CD4-positive, alpha-beta T cell treated with Interferon gamma for 1 hour (primary cell): Measurements from ENCODE around the gene NAV3.
"Not testable (repeated sequence)": the region's sequence is repeated elsewhere in the genome, so short reads cannot be mapped to it uniquely, and the experiment has no call there.

Source experiments
- DNase-seq: peaks from one replicate; pipeline ENCODE4 v3.0.0-alpha.2; 2020

NAV3 gene

DNA sequence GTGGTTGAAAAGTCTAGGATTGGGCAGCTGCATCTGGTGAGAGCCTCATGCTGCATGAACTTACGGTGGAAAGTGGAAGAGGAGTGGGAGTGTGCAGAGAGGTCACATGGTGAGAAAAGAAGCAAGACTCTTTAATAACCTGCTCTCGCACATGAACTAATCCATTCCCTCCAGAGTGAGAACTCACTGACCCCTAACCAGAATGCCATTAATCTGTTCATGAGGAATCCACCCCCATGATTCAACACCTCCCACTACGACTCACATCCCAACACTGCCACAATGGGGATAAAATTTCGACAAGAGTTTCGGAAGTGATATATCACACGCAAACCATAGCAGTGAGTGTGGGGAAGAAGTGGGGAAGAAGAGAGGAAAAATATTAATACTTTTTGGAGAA, 377.4 kb downstream of the NAV3 start:
- no peak for DNase-seq

- no peak for DNase-seq
Observed at GRCh38 chr12:78209846-78210505, 379.3 kb downstream of the NAV3 start.

- DNase-seq, result no peak
Observed at GRCh38 chr12:78210506-78210860, 379.8 kb downstream of the NAV3 start.

- no peak for DNase-seq
Observed at GRCh38 chr12:78210894-78211302, 380.2 kb downstream of the NAV3 start.

DNA sequence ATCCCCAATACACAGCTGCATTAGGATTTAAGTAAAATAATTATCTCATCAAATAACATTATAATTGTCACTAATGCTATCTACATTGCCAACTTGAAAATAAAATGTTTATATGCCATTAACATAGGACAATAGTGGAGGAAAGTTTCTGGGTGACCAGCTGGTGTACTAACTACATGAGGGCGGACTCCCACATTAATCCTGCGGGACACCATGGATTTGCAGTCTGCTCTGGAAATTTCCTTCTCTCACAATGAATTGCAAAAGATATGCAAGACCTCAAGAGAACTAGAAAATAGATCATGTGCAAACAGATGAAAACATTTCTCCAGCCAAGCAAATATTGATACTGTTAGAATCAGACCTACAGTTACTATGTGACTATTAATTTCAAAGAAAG, 390.1 kb downstream of the NAV3 start:
- DNase-seq, result no peak

DNA sequence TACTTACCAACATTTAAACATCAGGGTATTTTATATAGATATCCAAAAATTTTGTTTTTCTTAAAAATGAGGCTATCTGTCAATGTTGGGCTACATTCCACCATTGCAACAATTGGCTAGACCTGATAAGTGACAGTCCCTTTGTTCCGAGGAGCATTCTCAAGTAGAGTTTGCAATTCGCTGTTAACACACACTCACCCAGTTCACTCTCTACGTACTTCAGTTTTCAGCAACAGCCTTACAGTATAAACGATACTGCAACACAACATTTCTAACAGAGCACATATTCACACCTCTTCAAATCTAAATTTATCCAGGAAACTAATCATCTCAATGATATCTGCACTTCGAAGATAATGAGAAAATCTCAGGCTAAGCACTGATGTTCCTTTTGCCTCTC, 393.5 kb downstream of the NAV3 start:
- no peak for DNase-seq

- no peak for DNase-seq
Observed at GRCh38 chr12:78226763-78227162, 396.1 kb downstream of the NAV3 start.

DNA sequence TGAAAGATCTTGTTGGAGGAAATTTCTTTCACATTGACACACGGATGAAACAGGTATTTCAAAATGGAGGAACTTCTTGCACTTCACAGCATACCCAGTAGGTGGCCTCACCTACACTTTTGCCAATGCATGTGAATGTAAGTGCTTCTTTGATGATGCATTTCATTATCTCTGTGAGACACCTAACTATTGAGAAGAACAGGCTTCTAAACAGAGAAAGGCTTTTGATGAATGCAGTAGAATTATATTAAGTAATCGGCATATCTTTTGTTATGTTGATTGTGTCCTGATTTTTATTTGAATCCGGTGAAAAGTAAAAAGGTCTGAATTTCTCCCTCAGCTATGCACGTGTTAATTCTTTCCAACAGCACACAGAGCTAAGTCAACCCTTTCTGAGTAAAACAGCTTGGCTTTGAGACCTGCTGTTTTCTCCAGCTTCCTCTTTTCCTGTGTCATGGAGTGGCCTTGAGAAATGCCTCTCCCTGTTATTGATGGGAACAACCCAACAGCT, 399.0 kb downstream of the NAV3 start:
- no peak for DNase-seq

- DNase-seq, result no peak
Observed at GRCh38 chr12:78232756-78233155, 402.1 kb downstream of the NAV3 start.

GRCh38 chr12:78236264-78236663, 405.6 kb downstream of the NAV3 start:
- no peak for DNase-seq

- no peak for DNase-seq
Observed at GRCh38 chr12:78239544-78239943, 408.9 kb downstream of the NAV3 start.

DNA sequence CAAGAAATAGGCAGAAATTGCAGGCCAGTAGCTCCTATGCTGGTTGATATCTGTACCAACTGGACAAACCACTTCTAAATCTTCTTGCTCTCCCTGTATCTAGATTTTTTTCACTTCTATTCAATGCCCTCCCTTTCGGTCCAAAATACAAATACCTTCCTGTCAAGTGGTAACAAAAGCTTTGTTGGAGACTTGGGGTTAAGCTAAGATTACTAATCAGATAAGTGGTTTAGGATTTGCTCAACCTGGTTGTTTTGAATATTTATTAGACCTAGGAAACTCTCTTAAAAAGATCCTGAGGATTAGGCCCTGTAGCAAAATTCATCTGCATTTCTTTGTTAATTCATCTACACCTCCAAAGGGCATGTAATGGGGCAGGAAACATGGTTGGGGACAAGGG, 410.1 kb downstream of the NAV3 start:
- no peak for DNase-seq

DNA sequence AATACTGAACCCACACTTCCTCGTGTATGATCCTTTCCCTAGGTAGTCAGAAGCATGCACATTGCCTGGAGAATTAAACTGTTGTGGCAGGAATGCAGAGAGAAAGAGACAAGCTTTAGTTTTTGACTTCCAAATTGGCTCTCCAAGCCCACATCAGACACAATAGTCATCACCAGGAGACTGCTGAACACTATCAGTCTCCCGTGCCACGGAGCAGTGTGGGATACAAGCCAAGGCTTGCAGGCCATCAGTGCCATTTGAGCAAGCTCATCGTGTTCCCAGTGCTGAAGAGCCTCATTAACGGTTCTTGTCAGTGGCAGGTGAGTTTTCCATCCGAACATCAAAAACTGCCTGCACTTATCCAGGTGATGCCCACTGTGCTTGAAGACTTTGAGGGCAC, 410.8 kb downstream of the NAV3 start:
- no peak for DNase-seq

DNA sequence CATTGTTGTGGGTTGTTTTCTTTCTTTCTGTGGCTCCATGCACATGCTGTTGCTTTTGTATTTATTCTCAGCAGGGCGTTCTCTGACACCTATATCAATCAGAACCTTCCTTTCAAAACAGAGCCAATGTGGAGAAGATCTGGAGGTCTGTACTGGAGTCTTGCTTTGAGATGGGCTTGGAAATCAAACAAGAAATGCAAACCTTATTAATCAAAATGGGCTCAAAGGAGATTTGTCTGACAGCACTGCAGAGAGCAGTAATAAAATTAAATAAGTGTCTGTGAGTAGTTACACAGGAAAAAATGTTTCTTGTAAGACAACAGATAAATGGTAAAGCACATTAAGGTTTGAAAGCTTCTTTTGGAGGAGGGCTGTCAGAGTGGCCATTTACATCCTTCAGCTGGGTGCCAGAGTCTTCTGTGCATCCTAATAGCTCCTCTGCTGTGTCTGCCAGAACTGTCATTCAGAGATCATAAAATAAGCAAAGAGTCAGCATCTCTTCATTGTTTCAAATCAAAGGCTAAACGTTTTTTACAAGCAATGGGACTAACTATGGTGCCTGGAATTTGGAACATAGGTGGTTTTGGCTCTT, 414.3 kb downstream of the NAV3 start:
- DNase-seq, result no peak

- DNase-seq, result no peak
Observed at GRCh38 chr12:78248321-78248720, 417.6 kb downstream of the NAV3 start.

GRCh38 chr12:78249578-78249977, 418.9 kb downstream of the NAV3 start:
- no peak for DNase-seq

GRCh38 chr12:78257662-78258061, 427.0 kb downstream of the NAV3 start:
- DNase-seq, result not testable (repeated sequence)

DNA sequence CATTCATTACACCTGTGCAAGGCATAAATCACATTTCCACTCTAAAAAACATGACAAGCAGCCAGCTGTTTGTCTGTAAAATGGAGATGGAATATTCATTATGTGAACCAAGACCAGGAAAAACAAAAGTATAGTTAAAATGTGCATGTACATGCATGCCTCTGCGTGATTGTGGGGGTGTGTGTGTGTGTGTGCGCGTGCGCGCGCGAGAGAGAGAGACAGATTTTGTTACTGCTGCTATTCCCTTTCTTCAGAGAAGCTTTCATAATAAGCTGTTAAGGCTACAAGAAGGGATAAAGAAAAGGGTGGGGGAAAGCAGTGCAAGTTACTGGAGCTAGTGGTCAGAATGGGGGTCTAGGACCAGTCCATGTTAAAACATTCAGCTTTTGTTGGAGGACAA, 430.3 kb downstream of the NAV3 start:
- no peak for DNase-seq

- DNase-seq, result no peak
Observed at GRCh38 chr12:78261901-78262300, 431.2 kb downstream of the NAV3 start.
